GM23338 (cell line): ENCODE data around the gene MCRIP1. TPM values are rescaled to one million over a fixed set of nuclear protein-coding genes. Genes with fewer than 3 reads are reported as not detected.

Experiments used
- ATAC-seq: fragments of 200-7000 bp; cut with Tn5 transposase; 3 replicates; pipeline ENCODE4 v1.9.1; 2020
- DNase-seq: peaks from one replicate; pipeline ENCODE4 v3.0.0-alpha.2; 2015; ENCODE audit warnings: low spot score
- H2AFZ ChIP-seq: fragments of 200-600 bp; sonication (generic); 2 replicates; pipeline ENCODE4 v1.8.0; 2016; ENCODE audit warnings: antibody characterized with exemption, mild to moderate bottlenecking, moderate library complexity
- H3F3A ChIP-seq: fragments of 200-600 bp; sonication (generic); replicated peaks from 2 replicates; pipeline ENCODE4 v1.8.0; 2017; ENCODE audit warnings: antibody characterized with exemption, mixed run types, low read depth
- H3K27ac ChIP-seq: fragments of 200-600 bp; sonication (generic); 2 replicates; pipeline ENCODE4 v1.6.1; 2016; ENCODE audit warnings: low read depth
- H3K27me3 ChIP-seq: fragments of 200-600 bp; sonication (generic); 2 replicates; pipeline ENCODE4 v1.8.0; 2016; ENCODE audit warnings: mild to moderate bottlenecking, mixed run types, moderate library complexity; ENCODE audit not compliant: insufficient read depth
- H3K36me3 ChIP-seq: fragments of 200-600 bp; sonication (generic); 2 replicates; pipeline ENCODE4 v1.8.0; 2016; ENCODE audit warnings: mild to moderate bottlenecking; ENCODE audit not compliant: insufficient read depth
- H3K4me1 ChIP-seq: fragments of 200-600 bp; sonication (generic); 2 replicates; pipeline ENCODE4 v1.8.0; 2016; ENCODE audit warnings: mild to moderate bottlenecking, moderate library complexity; ENCODE audit not compliant: insufficient read depth
- H3K4me2 ChIP-seq: fragments of 200-600 bp; sonication (generic); 2 replicates; pipeline ENCODE4 v1.7.1; 2017; ENCODE audit warnings: mixed run types
- H3K4me3 ChIP-seq: fragments of 200-600 bp; sonication (generic); 2 replicates; pipeline ENCODE4 v1.6.1; 2016; ENCODE audit warnings: mixed run types
- H3K79me2 ChIP-seq: fragments of 200-600 bp; sonication (generic); replicated peaks from 2 replicates; pipeline ENCODE4 v1.8.0; 2017; ENCODE audit warnings: mild to moderate bottlenecking; ENCODE audit not compliant: insufficient read depth
- H3K9me2 ChIP-seq: fragments of 200-600 bp; sonication (generic); 2 replicates; pipeline ENCODE4 v1.8.0; 2017; ENCODE audit not compliant: insufficient read depth
- H4K20me1 ChIP-seq: fragments of 200-600 bp; sonication (generic); replicated peaks from 2 replicates; pipeline ENCODE4 v1.8.0; 2017; ENCODE audit warnings: mild to moderate bottlenecking; ENCODE audit not compliant: insufficient read depth
- H3K27ac Mint-ChIP-seq: 2 replicates; pipeline ENCODE4 v1.8.0; 2020; ENCODE audit warnings: inconsistent platforms, mild to moderate bottlenecking, moderate library complexity, mixed read lengths
- H3K27me3 Mint-ChIP-seq: 3 replicates; pipeline ENCODE4 v1.8.0; 2022; ENCODE audit warnings: low read depth, mild to moderate bottlenecking, moderate library complexity, mixed read lengths, inconsistent platforms; ENCODE audit not compliant: insufficient read depth, poor library complexity
- H3K36me3 Mint-ChIP-seq: 3 replicates; pipeline ENCODE4 v1.8.0; 2021; ENCODE audit warnings: low read depth, mild to moderate bottlenecking, inconsistent platforms, moderate library complexity, mixed read lengths
- H3K4me1 Mint-ChIP-seq: 3 replicates; pipeline ENCODE4 v1.8.0; 2020; ENCODE audit warnings: mild to moderate bottlenecking, inconsistent platforms, mixed read lengths
- H3K4me3 Mint-ChIP-seq: 3 replicates; pipeline ENCODE4 v1.8.0; 2021; ENCODE audit warnings: moderate library complexity, mild to moderate bottlenecking, inconsistent platforms, mixed read lengths
- H3K9me3 Mint-ChIP-seq: 3 replicates; pipeline ENCODE4 v1.8.0; 2020; ENCODE audit warnings: moderate library complexity, mild to moderate bottlenecking, inconsistent platforms, mixed read lengths
- CREB1 ChIP-seq: fragments of 250-450 bp; sonication (Bioruptor Pico); IDR thresholded peaks from 2 replicates; pipeline ENCODE4 v1.5.0; 2020; ENCODE audit warnings: low read depth, mild to moderate bottlenecking, moderate library complexity
- CTCF ChIP-seq, 2 experiments: fragments of 200-600 bp in 1 of 2; sonication (generic) in 1 of 2; conservative IDR thresholded peaks; 2 replicates each; pipeline versions ENCODE4 v1.5.1 to v1.6.1; 2016 to 2017; ENCODE audit warnings: antibody characterized with exemption in 2 of 2, low read depth in 2 of 2, mild to moderate bottlenecking in 2 of 2, moderate library complexity in 1 of 2
- ETS1 ChIP-seq: IDR thresholded peaks from 2 replicates; pipeline ENCODE4 v1.6.1; 2016; ENCODE audit warnings: antibody characterized with exemption
- EZH2 ChIP-seq: fragments of 200-600 bp; sonication (generic); IDR thresholded peaks from one replicate; pipeline ENCODE4 v1.8.0; 2017; ENCODE audit warnings: antibody characterized with exemption, mild to moderate bottlenecking, low read depth; ENCODE audit not compliant: unreplicated experiment
- JUNB ChIP-seq: IDR thresholded peaks from one replicate; pipeline ENCODE4 v1.6.1; 2016; ENCODE audit warnings: antibody characterized with exemption; ENCODE audit not compliant: unreplicated experiment
- POLR2AphosphoS5 ChIP-seq: IDR thresholded peaks from 2 replicates; pipeline ENCODE4 v1.6.1; 2016; ENCODE audit warnings: antibody characterized with exemption, low read depth
- STAT1 ChIP-seq: IDR thresholded peaks from one replicate; pipeline ENCODE4 v1.6.1; 2016; ENCODE audit warnings: antibody characterized with exemption; ENCODE audit not compliant: unreplicated experiment
- ZNF331 ChIP-seq: fragments of 250-450 bp; sonication (Bioruptor Pico); IDR thresholded peaks from 2 replicates; pipeline ENCODE4 v1.5.0; 2020; ENCODE audit warnings: low read depth, mild to moderate bottlenecking, moderate library complexity
- polyA plus RNA-seq: library from polyadenylated mRNA; unstranded; fragments of >200 nt; fragmentation: Nextera tagmentation; extraction: Ambion mirVana; gene quantifications from 2 replicates; pipeline ENCODE4 v1.2.1, GENCODE V29; 2016
- total RNA-seq: library from RNA; depleted of rRNA; stranded (reverse); fragments of >200 nt; shearing (Covaris generic); gene quantifications from 2 replicates; pipeline ENCODE4 v1.2.3, GENCODE V29; 2014

Gene MCRIP1
- total and polyA plus RNA-seq, 2 experiments from 2014 or later, result 85.2 to 101 TPM

- TF ChIP-seq EZH2 (no peak), POLR2AphosphoS5 (peak; percentile 63)
- H3K27ac Mint-ChIP-seq, result 0 out of 2 replicates have a peak overlapping the region, but pooled peaks have one; percentile 40
These were observed 35.0 kb upstream of the MCRIP1 start for GRCh38 chr17:81867991-81868673.

GRCh38 chr17:81867170-81867990 lies 34.3 kb upstream of the MCRIP1 start:
- Histone ChIP-seq H2AFZ (no peak overlapping the region), H3K4me2 (peak overlapping the region; percentile 14; the same call in 1 of the 2 replicates)

More at GRCh38 chr17:81867991-81868673, 35.0 kb upstream of the MCRIP1 start:
- Histone ChIP-seq H3K79me2 (peaks cover 20% of the 10 kb centered on the region), H2AFZ (no peak overlapping the region), H3K4me1 (peaks cover 12% of the 10 kb centered on the region), H3K27ac (peak overlapping the region; percentile 91; the same call in 1 of the 2 replicates), H3K9me2 (no peaks in the 10 kb centered on the region), H4K20me1 (peaks cover 21% of the 10 kb centered on the region), H3F3A (peaks cover 62% of the 10 kb centered on the region), H3K4me2 (peak overlapping the region; percentile 14; the same call in 1 of the 2 replicates), H3K4me3 (no peak overlapping the region), H3K27me3 (no peaks in the 10 kb centered on the region), H3K36me3 (0 out of 2 replicates have a peak, but pooled peaks cover 6% of the 10 kb centered on the region)
- Mint-ChIP-seq H3K4me1 (peaks cover 28% of the 10 kb centered on the region), H3K36me3 (peaks cover 21% of the 10 kb centered on the region), H3K9me3 (no peaks in the 10 kb centered on the region; the same call in 2 of the 3 replicates), H3K27me3 (peaks cover 42% of the 10 kb centered on the region), H3K4me3 (peak overlapping the region; percentile 23; the same call in 1 of the 3 replicates)
- DNase-seq (no peak), ATAC-seq (no peak)

More at GRCh38 chr17:81867170-81867990, 34.3 kb upstream of the MCRIP1 start:
- H3K4me1 ChIP-seq, result peaks cover 12% of the 10 kb centered on the region
- peaks cover 27% of the 10 kb centered on the region for H4K20me1 ChIP-seq
- peaks cover 42% of the 10 kb centered on the region for H3K27me3 Mint-ChIP-seq
- peak overlapping the region; percentile 91 for H3K27ac ChIP-seq
- H3K4me1 Mint-ChIP-seq, result peaks cover 31% of the 10 kb centered on the region
- no peaks in the 10 kb centered on the region; the same call in 2 of the 3 replicates for H3K9me3 Mint-ChIP-seq
- ATAC-seq (peak; percentile 7), DNase-seq (peak; percentile 73)
- H3K4me3 ChIP-seq, result no peak overlapping the region
- peaks cover 28% of the 10 kb centered on the region for H3K36me3 Mint-ChIP-seq
- H3K79me2 ChIP-seq, result peaks cover 28% of the 10 kb centered on the region
- no peaks in the 10 kb centered on the region for H3K9me2 ChIP-seq
- 0 out of 3 replicates have a peak overlapping the region, but pooled peaks have one; percentile 17 for H3K4me3 Mint-ChIP-seq
- H3K27me3 ChIP-seq, result no peaks in the 10 kb centered on the region
- H3K27ac Mint-ChIP-seq, result 0 out of 2 replicates have a peak overlapping the region, but pooled peaks have one; percentile 36
- H3K36me3 ChIP-seq, result 0 out of 2 replicates have a peak, but pooled peaks cover 6% of the 10 kb centered on the region
- no peak for TF ChIP-seq JUNB
- no peak for TF ChIP-seq ETS1
- no peak for TF ChIP-seq CREB1
- TF ChIP-seq POLR2AphosphoS5, result 0 out of 2 replicates have a peak, but pooled peaks have one; percentile 28
- TF ChIP-seq CTCF (conservative IDR thresholded peaks at IDR 0.05; ENCODE audit: low read depth in 2 of 2), result no peak
- no peak for TF ChIP-seq STAT1
- TF ChIP-seq ZNF331, result no peak
- H3F3A ChIP-seq, result peaks cover 65% of the 10 kb centered on the region
